ENCODE data around the gene CALHM5.
A peak's percentile ranks its signal among the peaks of the same experiment; 100 is the strongest.

- TF ChIP-seq CTCF (tag by site-specific recombination; IDR thresholded peaks at IDR 0.05) (0 out of 2 replicates have a peak, but pooled peaks have one; percentile 36), ZNF664 (tag by site-specific recombination; IDR thresholded peaks at IDR 0.05) (no peak)
These were observed 20.5 kb downstream of the CALHM5 start for GRCh38 chr6:116531675-116532570.
